ENCODE data around the gene MARCHF4. TPM values are rescaled to one million over a fixed set of nuclear protein-coding genes. Genes with fewer than 3 reads are reported as not detected.

Gene MARCHF4, protein sequence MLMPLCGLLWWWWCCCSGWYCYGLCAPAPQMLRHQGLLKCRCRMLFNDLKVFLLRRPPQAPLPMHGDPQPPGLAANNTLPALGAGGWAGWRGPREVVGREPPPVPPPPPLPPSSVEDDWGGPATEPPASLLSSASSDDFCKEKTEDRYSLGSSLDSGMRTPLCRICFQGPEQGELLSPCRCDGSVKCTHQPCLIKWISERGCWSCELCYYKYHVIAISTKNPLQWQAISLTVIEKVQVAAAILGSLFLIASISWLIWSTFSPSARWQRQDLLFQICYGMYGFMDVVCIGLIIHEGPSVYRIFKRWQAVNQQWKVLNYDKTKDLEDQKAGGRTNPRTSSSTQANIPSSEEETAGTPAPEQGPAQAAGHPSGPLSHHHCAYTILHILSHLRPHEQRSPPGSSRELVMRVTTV
- total RNA-seq (21.5 and 25.2 TPM in 2 replicates), polyA plus RNA-seq (11.3 and 11.7 TPM in 2 replicates), polyA minus RNA-seq (10.8 and 12.8 TPM in 2 replicates), Bru-seq, nascent RNA (percentile 71 among the genes with signal in this experiment), BruChase-seq, experiment 1, labeled RNA remaining after a 6-hour chase (percentile 87 among the genes with signal in this experiment), BruChase-seq, experiment 2, labeled RNA remaining after a 2-hour chase (percentile 78 among the genes with signal in this experiment)
- 12.3 and 12.4 TPM in 2 replicates for polyA plus RNA-seq (2011; cell fraction: cytosol; rRNA removed)
- polyA plus RNA-seq (2011; cell fraction: nucleus; rRNA removed), result 7.8 and 8.5 TPM in 2 replicates
- 21.6 and 29.0 TPM in 2 replicates for polyA plus RNA-seq (2012)
- polyA minus RNA-seq (2011; cell fraction: cytosol; rRNA and poly(A)+ RNA removed), result not detected
- polyA minus RNA-seq (2011; cell fraction: nucleus; rRNA and poly(A)+ RNA removed), result 9.0 and 10.9 TPM in 2 replicates
- long read RNA-seq, full-length matches to known transcripts, result 26 of 537 reads
- long read RNA-seq, partial matches to known transcripts, result 1 of 537 reads
- long read RNA-seq, other reads (novel, unspliced or antisense), result 510 of 537 reads

GRCh38 chr2:216371721-216372702, at the start of gene MARCHF4:
MARCHF4 (minus strand) TSS chr2:216372483; CDS start chr2:216370260, 2,223 bp downstream.
- Histone ChIP-seq H3K36me3 (ENCODE audit: control insufficient read depth in 2 of 2, extremely low read depth in 1 of 2, insufficient read depth in 2 of 2, low read length in 2 of 2) (no peaks in the 10 kb centered on the region), H3K79me2 (ENCODE audit: control insufficient read depth, insufficient read depth, low read length) (peaks cover 16% of the 10 kb centered on the region), H3K4me2 (ENCODE audit: insufficient read depth, low read length) (peak within 1 kb of the TSS; percentile 94), H3K9me3 (replicated peaks; ENCODE audit: control insufficient read depth, insufficient read depth, low read length) (no peaks in the 10 kb centered on the region), H3K9ac (replicated peaks; ENCODE audit: extremely low read depth, insufficient read depth, low read length) (peak within 1 kb of the TSS; percentile 92), H3K4me3 (replicated peaks in 1 of 3; ENCODE audit: insufficient read depth in 1 of 3, low read depth in 1 of 3, low read length in 3 of 3) (peak within 1 kb of the TSS; percentile 66 to 80 (median 69)), H4K20me1 (replicated peaks; ENCODE audit: control insufficient read depth, extremely low read depth, insufficient read depth, low read length) (peaks cover 2% of the 10 kb centered on the region), H3K27ac (ENCODE audit: insufficient read depth, low read depth, low read length) (peak within 1 kb of the TSS; percentile 99), H3K27me3 (ENCODE audit: control insufficient read depth in 2 of 2, insufficient read depth in 2 of 2, low read length in 2 of 2) (no peaks in the 10 kb centered on the region), H3K9me1 (replicated peaks; ENCODE audit: control insufficient read depth, extremely low read depth, insufficient read depth, low read length) (no peaks in the 10 kb centered on the region), H3K4me1 (ENCODE audit: control insufficient read depth, extremely low read depth, insufficient read depth, low read length) (peaks cover 57% of the 10 kb centered on the region), H2AFZ (ENCODE audit: low read depth, low read length) (peak within 1 kb of the TSS; percentile 78)
- peak; percentile 92 for DNase-seq (ENCODE audit: low read depth, low spot score)
- intact Hi-C loops (cut with micrococcal nuclease), result loop anchor here (1.0 to 2.0 kb wide), 8 partner anchors 9 to 155 kb away; partner anchors contain the start of gene SMARCAL1
- POLR2A ChIA-PET, result interaction anchor here (0.9 to 1.7 kb wide), 6 partner anchors 30 to 127 kb away, joined by 3 to 6 read pairs (median 3); partner anchors contain the start of genes RPL37A and SMARCAL1
- FAIRE-seq, result peak; percentile 87
- dilution Hi-C loops (cut with MboI; ENCODE audit: extremely low pct_ligation_motif_present, low sequenced_read_pairs), result no loop called here
- no peak for TF ChIP-seq GATA2 (IDR thresholded peaks at IDR 0.05; ENCODE audit: insufficient read depth, insufficient read length, low read depth, low read length)
- TF ChIP-seq POLR2AphosphoS5 (IDR thresholded peaks at IDR 0.05; ENCODE audit: insufficient read depth, low read depth, low read length), result peak; percentile 75
- TF ChIP-seq MAX (IDR thresholded peaks at IDR 0.05; ENCODE audit: insufficient read depth, insufficient read length), result peak; percentile 58
- TF ChIP-seq MYC (IDR thresholded peaks at IDR 0.05; ENCODE audit: low read depth, low read length), result peak; percentile 10
- no peak for TF ChIP-seq CTCF (IDR thresholded peaks at IDR 0.05; ENCODE audit: extremely low read depth in 1 of 2, insufficient read depth in 1 of 2, low read depth in 1 of 2, low read length in 2 of 2)
- TSS peak; percentile 18 for BruUV-seq (replicated peaks)
- CTCF ChIA-PET, result interaction anchor here (0.8 to 3.1 kb wide), 13 partner anchors 9 to 156 kb away, joined by 3 to 52 read pairs (median 4); partner anchors contain the start of gene SMARCAL1

All from endothelial cell of umbilical vein (primary cell).